NK-92 treated with Interleukin-12 subunit alpha and Interleukin-12 subunit beta, amount 100 ng/mL, for 24 hours (cell line): ENCODE results near the gene AMFR.
"Not testable (repeated sequence)": the region's sequence is repeated elsewhere in the genome, so short reads cannot be mapped to it uniquely, and the experiment has no call there.

Experiments
- DNase-seq: peaks from one replicate; lab custom pipeline; 2025; lab: John Stamatoyannopoulos, UW

AMFR gene

GRCh38 chr16:56423584-56424403, 1.6 kb downstream of the AMFR start:
- no peak for DNase-seq

- no peak for DNase-seq
Observed at GRCh38 chr16:56422896-56423441, 2.4 kb downstream of the AMFR start.

- no peak for DNase-seq
Observed at GRCh38 chr16:56421976-56422669, 3.2 kb downstream of the AMFR start.

- DNase-seq: no peak
Observed at GRCh38 chr16:56421313-56421712, 4.0 kb downstream of the AMFR start.

GRCh38 chr16:56420613-56421012, 4.7 kb downstream of the AMFR start:
- DNase-seq: no peak

GRCh38 chr16:56419740-56420548, 5.4 kb downstream of the AMFR start:
- no peak for DNase-seq

GRCh38 chr16:56417138-56417537, 8.2 kb downstream of the AMFR start:
- no peak for DNase-seq

DNA sequence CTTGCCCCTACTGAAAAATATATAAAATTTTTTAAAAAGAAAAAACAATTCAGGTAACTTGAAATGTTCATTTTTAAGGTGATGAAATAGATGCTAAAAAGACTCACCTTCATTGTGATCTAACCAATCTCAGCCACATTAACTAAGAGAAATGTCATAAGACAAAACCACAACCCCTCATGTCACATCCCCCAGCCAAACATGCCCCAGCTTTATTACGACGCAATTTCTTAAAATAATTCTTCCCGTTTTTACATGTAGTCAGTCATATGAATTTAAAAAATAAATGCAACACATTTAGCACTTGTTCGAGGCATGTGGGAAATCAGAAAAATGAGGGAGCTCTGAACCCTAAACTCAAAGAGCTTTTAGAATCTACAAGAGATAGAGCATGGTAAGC, 9.5 kb downstream of the AMFR start:
- no peak for DNase-seq

DNA sequence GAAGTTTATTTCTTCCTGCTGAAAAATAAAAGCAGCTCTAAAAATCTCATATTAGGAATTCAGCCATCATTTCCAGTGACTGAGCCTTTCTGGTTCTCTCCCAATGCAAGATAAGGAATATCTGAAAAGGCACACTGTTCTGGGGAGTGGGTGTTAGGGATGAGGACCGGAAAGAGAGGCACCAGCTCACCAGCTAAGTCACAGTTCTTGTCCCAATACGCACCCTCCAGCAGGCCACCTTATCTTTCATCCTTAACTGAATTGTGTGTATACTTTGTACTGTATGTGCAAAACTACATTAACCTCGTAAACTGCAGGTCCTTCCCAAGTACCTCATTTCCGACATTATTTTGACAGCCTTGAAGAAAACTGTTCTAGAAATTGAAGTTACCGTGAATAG, 11.0 kb downstream of the AMFR start:
- no peak for DNase-seq

DNA sequence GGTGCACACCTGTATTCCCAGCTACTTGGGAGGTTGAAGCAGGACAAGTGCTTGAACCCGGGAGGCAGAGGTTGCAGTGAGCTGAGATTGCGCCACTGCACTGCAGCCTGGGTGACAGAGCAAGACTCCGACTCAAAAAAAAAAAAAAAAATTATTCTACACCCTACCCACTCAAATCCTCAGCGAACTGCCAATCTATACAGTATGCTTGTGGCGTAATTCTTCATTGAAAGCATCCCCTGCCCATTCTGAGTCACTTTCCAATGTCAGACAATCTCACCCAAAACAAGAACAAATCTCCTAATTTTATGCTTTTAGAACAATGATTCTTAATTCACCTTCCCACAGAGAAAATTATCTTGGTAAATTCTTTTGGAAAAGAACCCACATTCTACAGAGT, 12.0 kb downstream of the AMFR start:
- DNase-seq: no peak

- no peak for DNase-seq
Observed at GRCh38 chr16:56411624-56412023, 13.7 kb downstream of the AMFR start.

DNA sequence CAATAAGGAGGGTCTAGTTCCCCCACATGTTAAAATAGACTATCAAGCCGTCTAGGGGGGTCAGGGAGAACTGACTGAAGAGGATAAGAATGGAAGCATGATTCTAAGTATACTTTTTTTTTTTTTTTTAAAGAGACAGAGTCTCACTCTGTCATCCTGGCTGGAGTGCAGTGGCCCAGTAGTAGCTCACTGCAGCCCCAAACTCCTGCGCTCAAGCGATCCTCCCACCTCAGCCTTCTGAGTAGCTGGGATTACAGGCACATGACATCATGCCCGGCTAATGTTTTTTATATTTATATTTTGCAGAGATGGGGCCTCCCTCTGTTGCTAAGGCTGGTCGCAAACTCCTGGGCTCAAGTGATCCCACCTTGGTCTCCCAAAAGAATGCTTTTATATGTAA, 14.2 kb downstream of the AMFR start:
- DNase-seq: no peak

- no peak for DNase-seq
Observed at GRCh38 chr16:56409195-56409594, 16.1 kb downstream of the AMFR start.

- no peak for DNase-seq
Observed at GRCh38 chr16:56408379-56409098, 16.8 kb downstream of the AMFR start.

GRCh38 chr16:56405977-56406672, 19.2 kb downstream of the AMFR start:
- DNase-seq: no peak

DNA sequence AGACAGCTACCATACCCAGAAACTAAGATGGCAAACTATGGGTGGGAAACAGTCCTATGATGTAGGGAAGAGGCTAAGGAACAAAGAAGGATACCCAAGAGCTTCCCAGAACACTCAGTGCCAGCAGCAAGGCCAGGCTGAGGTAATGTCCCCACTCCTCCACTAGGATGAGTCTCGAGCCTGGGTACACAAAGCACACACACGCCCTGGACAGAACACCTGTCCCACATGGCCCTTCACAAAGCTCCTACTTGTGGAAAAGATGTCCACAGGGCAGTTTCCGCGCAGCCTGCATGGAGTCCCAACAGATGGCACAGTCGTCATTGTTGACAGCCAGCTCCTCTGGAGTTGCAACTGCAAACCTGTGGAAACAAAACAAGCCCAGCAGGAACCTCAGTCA, 23.9 kb downstream of the AMFR start:
- DNase-seq: no peak

GRCh38 chr16:56400458-56400857, 24.9 kb downstream of the AMFR start:
- no peak for DNase-seq

GRCh38 chr16:56399486-56399885, 25.9 kb downstream of the AMFR start:
- DNase-seq: no peak

- DNase-seq: no peak
Observed at GRCh38 chr16:56399047-56399446, 26.3 kb downstream of the AMFR start.

- not testable (repeated sequence) for DNase-seq
Observed at GRCh38 chr16:56396724-56397123, 28.6 kb downstream of the AMFR start.

- no peak for DNase-seq
Observed at GRCh38 chr16:56389554-56389953, 35.8 kb downstream of the AMFR start.
